ENCODE measurements around the gene ZNF157. TPM values are rescaled to one million over a fixed set of nuclear protein-coding genes. Genes with fewer than 3 reads are reported as not detected.

The ZNF157 gene
- total RNA-seq, 1 donor: under 0.01 TPM

- Histone ChIP-seq H3K79me2 (ENCODE audit: insufficient read depth, low read length) (no peaks in the 10 kb centered on the region), H4K20me1 (ENCODE audit: insufficient read depth, low read length) (no peaks in the 10 kb centered on the region), H3K4me3 (ENCODE audit: insufficient read depth, low read length) (no peak overlapping the region), H3K9me3 (ENCODE audit: low read depth, low read length) (peaks cover 28% of the 10 kb centered on the region), H3K27ac (ENCODE audit: low read depth, low read length) (no peak overlapping the region), H3K4me1 (ENCODE audit: insufficient read depth, low read length) (no peaks in the 10 kb centered on the region), H3K27me3 (ENCODE audit: insufficient read depth, low read length) (no peaks in the 10 kb centered on the region), H3K4me2 (ENCODE audit: insufficient read depth, low read length) (no peak overlapping the region), H3K36me3 (ENCODE audit: insufficient read depth, low read length) (peaks cover 13% of the 10 kb centered on the region), H2AFZ (ENCODE audit: low read length) (no peak overlapping the region)
- TF ChIP-seq CTCF (IDR thresholded peaks at IDR 0.05; ENCODE audit: extremely low read depth, low read depth, low read length): no peak
- DNase-seq (ENCODE audit: insufficient read length, low spot score, missing footprints): no peak
Measured at GRCh38 chrX:47446971-47447370, 76.6 kb downstream of the ZNF157 start.

GRCh38 chrX:47447607-47448006 is 77.2 kb downstream of the ZNF157 start:
- no peak for DNase-seq (ENCODE audit: insufficient read length, low spot score, missing footprints)
- Histone ChIP-seq H3K4me1 (ENCODE audit: insufficient read depth, low read length) (no peaks in the 10 kb centered on the region), H3K36me3 (ENCODE audit: insufficient read depth, low read length) (peaks cover 13% of the 10 kb centered on the region), H3K27me3 (ENCODE audit: insufficient read depth, low read length) (no peaks in the 10 kb centered on the region), H3K27ac (ENCODE audit: low read depth, low read length) (no peak overlapping the region), H3K4me2 (ENCODE audit: insufficient read depth, low read length) (no peak overlapping the region), H3K79me2 (ENCODE audit: insufficient read depth, low read length) (no peaks in the 10 kb centered on the region), H2AFZ (ENCODE audit: low read length) (no peak overlapping the region), H4K20me1 (ENCODE audit: insufficient read depth, low read length) (no peaks in the 10 kb centered on the region), H3K9me3 (ENCODE audit: low read depth, low read length) (peaks cover 28% of the 10 kb centered on the region), H3K4me3 (ENCODE audit: insufficient read depth, low read length) (no peak overlapping the region)
- TF ChIP-seq CTCF (IDR thresholded peaks at IDR 0.05; ENCODE audit: extremely low read depth, low read depth, low read length): no peak

- Histone ChIP-seq H4K20me1 (ENCODE audit: insufficient read depth, low read length) (no peaks in the 10 kb centered on the region), H3K27me3 (ENCODE audit: insufficient read depth, low read length) (no peaks in the 10 kb centered on the region), H3K79me2 (ENCODE audit: insufficient read depth, low read length) (no peaks in the 10 kb centered on the region), H3K4me2 (ENCODE audit: insufficient read depth, low read length) (no peak overlapping the region), H3K4me3 (ENCODE audit: insufficient read depth, low read length) (no peak overlapping the region), H3K4me1 (ENCODE audit: insufficient read depth, low read length) (no peaks in the 10 kb centered on the region), H3K27ac (ENCODE audit: low read depth, low read length) (no peak overlapping the region), H3K36me3 (ENCODE audit: insufficient read depth, low read length) (peaks cover 13% of the 10 kb centered on the region), H3K9me3 (ENCODE audit: low read depth, low read length) (peaks cover 28% of the 10 kb centered on the region), H2AFZ (ENCODE audit: low read length) (no peak overlapping the region)
- DNase-seq (ENCODE audit: insufficient read length, low spot score, missing footprints): no peak
- no peak for TF ChIP-seq CTCF (IDR thresholded peaks at IDR 0.05; ENCODE audit: extremely low read depth, low read depth, low read length)
Measured at GRCh38 chrX:47448165-47448806, 77.9 kb downstream of the ZNF157 start.

- Histone ChIP-seq H3K4me2 (ENCODE audit: insufficient read depth, low read length) (no peak overlapping the region), H3K27me3 (ENCODE audit: insufficient read depth, low read length) (no peaks in the 10 kb centered on the region), H3K27ac (ENCODE audit: low read depth, low read length) (no peak overlapping the region), H3K4me3 (ENCODE audit: insufficient read depth, low read length) (no peak overlapping the region), H2AFZ (ENCODE audit: low read length) (no peak overlapping the region), H3K36me3 (ENCODE audit: insufficient read depth, low read length) (peaks cover 17% of the 10 kb centered on the region), H4K20me1 (ENCODE audit: insufficient read depth, low read length) (no peaks in the 10 kb centered on the region), H3K4me1 (ENCODE audit: insufficient read depth, low read length) (no peaks in the 10 kb centered on the region), H3K9me3 (ENCODE audit: low read depth, low read length) (peaks cover 24% of the 10 kb centered on the region), H3K79me2 (ENCODE audit: insufficient read depth, low read length) (no peaks in the 10 kb centered on the region)
- TF ChIP-seq CTCF (IDR thresholded peaks at IDR 0.05; ENCODE audit: extremely low read depth, low read depth, low read length): no peak
- DNase-seq (ENCODE audit: insufficient read length, low spot score, missing footprints): no peak
Measured at GRCh38 chrX:47452112-47452511, 81.7 kb downstream of the ZNF157 start.
